Calu3 (cell line): ENCODE data around the gene COX18. TPM values are rescaled to one million over a fixed set of nuclear protein-coding genes. Genes with fewer than 3 reads are reported as not detected.

ENCODE experiments used
- BruUV-seq: library from RNA; stranded (reverse); fragments of 400-500 nt; replicated peaks from 2 replicates; lab custom pipeline; 2021; lab: Mats Ljungman, UMichigan
- CTCF ChIA-PET: fragments of 300-600 bp; sonication (Branson Sonifier 250); formaldehyde crosslinking; loops from one replicate; lab custom pipeline; 2022; ENCODE audit warnings: antibody characterized with exemption; lab: Charles Lee
- DNase-seq: peaks from one replicate; pipeline ENCODE4 v3.0.0; 2022
- H3K27ac Mint-ChIP-seq: one replicate; pipeline ENCODE4 v1.8.0; 2022; ENCODE audit warnings: mixed read lengths; ENCODE audit not compliant: unreplicated experiment
- H3K27me3 Mint-ChIP-seq: one replicate; pipeline ENCODE4 v1.8.0; 2022; ENCODE audit warnings: mixed read lengths; ENCODE audit not compliant: unreplicated experiment
- H3K36me3 Mint-ChIP-seq: one replicate; pipeline ENCODE4 v1.8.0; 2022; ENCODE audit warnings: mild to moderate bottlenecking, moderate library complexity, mixed read lengths; ENCODE audit not compliant: insufficient read depth, unreplicated experiment
- H3K4me1 Mint-ChIP-seq: one replicate; pipeline ENCODE4 v1.8.0; 2022; ENCODE audit warnings: mild to moderate bottlenecking, low read depth, mixed read lengths; ENCODE audit not compliant: unreplicated experiment
- H3K4me3 Mint-ChIP-seq: one replicate; pipeline ENCODE4 v1.8.0; 2022; ENCODE audit warnings: mild to moderate bottlenecking, low read depth, moderate library complexity, mixed read lengths; ENCODE audit not compliant: unreplicated experiment
- H3K9me3 Mint-ChIP-seq: one replicate; pipeline ENCODE4 v1.8.0; 2022; ENCODE audit warnings: low read depth, mixed read lengths; ENCODE audit not compliant: unreplicated experiment
- intact Hi-C: fragments of 100-400 bp; cut with micrococcal nuclease; formaldehyde crosslinking; loops from one replicate; pipeline ENCODE4 v1.10.0; 2022; ENCODE audit not compliant: unreplicated experiment
- total RNA-seq: library from RNA; stranded (reverse); gene quantifications from 2 replicates; pipeline ENCODE4 v1.2.3, GENCODE V29; 2022
- TF ChIP-seq, protein P1 (sequence below): fragments of 200-600 bp; IDR thresholded peaks from one replicate; pipeline ENCODE4 v1.8.0; 2022; ENCODE audit warnings: antibody characterized with exemption; ENCODE audit not compliant: unreplicated experiment

Gene COX18
- total RNA-seq, 1 experiment from 2014 or later = 8.8 TPM

DNA sequence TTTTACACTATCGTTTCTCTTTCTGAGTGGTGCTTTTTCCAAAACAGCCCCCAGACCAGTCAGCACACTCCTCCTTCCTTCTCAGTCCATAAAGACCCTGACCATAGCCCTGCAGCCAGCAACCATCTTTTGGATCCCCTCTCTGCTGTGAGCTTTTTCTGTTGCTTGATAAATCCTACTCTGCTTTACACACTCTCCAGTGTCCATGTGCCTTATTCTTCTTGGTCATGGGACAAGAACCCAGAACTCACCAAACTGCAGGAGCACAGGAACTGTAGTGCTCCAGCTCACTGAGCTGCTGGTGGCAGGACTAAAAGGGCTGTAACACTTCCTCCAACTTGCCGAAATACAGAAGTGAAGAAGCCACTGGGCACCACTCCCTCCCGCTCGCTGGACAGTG is 32.5 kb downstream of the COX18 start:
- no peak for DNase-seq
- H3K9me3 Mint-ChIP-seq = peaks cover 7% of the 10 kb centered on the region
- no peak overlapping the region for H3K27ac Mint-ChIP-seq
- H3K4me3 Mint-ChIP-seq = no peak overlapping the region
- H3K36me3 Mint-ChIP-seq = no peaks in the 10 kb centered on the region
- intact Hi-C loops = no loop called here
- CTCF ChIA-PET = no interaction called here
- BruUV-seq = no TSS peak
- TF ChIP-seq, protein P1, sequence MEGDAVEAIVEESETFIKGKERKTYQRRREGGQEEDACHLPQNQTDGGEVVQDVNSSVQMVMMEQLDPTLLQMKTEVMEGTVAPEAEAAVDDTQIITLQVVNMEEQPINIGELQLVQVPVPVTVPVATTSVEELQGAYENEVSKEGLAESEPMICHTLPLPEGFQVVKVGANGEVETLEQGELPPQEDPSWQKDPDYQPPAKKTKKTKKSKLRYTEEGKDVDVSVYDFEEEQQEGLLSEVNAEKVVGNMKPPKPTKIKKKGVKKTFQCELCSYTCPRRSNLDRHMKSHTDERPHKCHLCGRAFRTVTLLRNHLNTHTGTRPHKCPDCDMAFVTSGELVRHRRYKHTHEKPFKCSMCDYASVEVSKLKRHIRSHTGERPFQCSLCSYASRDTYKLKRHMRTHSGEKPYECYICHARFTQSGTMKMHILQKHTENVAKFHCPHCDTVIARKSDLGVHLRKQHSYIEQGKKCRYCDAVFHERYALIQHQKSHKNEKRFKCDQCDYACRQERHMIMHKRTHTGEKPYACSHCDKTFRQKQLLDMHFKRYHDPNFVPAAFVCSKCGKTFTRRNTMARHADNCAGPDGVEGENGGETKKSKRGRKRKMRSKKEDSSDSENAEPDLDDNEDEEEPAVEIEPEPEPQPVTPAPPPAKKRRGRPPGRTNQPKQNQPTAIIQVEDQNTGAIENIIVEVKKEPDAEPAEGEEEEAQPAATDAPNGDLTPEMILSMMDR = no peak
- no peaks in the 10 kb centered on the region for H3K4me1 Mint-ChIP-seq
- peaks cover 13% of the 10 kb centered on the region for H3K27me3 Mint-ChIP-seq

DNA sequence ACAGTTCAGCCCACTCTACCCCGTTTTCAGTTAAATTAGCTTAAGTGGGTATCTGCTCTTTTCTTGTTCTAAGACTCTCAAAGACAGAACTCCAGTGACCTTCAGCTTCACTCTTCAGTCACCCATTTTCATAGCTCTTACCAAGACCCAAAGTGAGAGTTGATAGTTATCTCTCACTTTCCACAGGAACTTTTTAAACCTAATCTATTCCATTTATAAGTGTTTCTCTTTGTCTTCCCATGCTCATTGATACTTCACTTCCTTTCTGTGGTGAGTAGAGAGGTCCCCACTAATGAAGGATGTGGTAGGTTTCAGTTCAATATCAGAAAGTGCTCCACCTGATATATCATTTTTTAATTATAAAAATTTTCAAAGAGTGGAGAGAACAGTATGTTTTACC is 33.4 kb downstream of the COX18 start:
- H3K4me1 Mint-ChIP-seq = no peaks in the 10 kb centered on the region
- CTCF ChIA-PET = interaction anchor here (0.7 kb wide), 1 partner anchor 364 kb away, joined by 5 read pairs; no protein-coding TSS in a partner anchor
- no peak overlapping the region for H3K4me3 Mint-ChIP-seq
- TF ChIP-seq, protein P1 = no peak
- no peak overlapping the region for H3K27ac Mint-ChIP-seq
- no peak for DNase-seq
- peaks cover 7% of the 10 kb centered on the region for H3K9me3 Mint-ChIP-seq
- BruUV-seq = no TSS peak
- intact Hi-C loops = no loop called here
- H3K36me3 Mint-ChIP-seq = no peaks in the 10 kb centered on the region
- H3K27me3 Mint-ChIP-seq = peaks cover 13% of the 10 kb centered on the region

DNA sequence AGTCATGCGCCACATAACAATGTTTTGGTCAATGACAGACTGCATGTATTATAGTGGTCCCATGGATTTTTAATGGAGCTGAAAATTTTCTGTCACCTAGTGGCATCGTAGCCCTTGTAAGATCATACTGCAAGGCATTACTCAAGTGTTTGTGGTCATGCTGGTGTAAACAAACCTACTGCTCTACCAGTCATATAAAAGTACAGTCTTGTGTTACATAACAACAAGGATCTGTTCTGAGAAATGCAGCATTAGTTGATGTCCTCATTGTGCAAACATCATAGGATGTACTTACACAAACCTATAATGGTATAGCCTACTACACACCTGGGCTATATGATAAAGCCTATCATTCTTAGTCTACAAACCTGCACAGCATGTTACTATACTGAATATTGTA is 34.6 kb downstream of the COX18 start:
- Mint-ChIP-seq H3K4me1 (no peaks in the 10 kb centered on the region), H3K9me3 (peaks cover 7% of the 10 kb centered on the region), H3K27me3 (peaks cover 13% of the 10 kb centered on the region), H3K4me3 (no peak overlapping the region), H3K27ac (no peak overlapping the region), H3K36me3 (no peaks in the 10 kb centered on the region)
- TF ChIP-seq, protein P1 = no peak
- no peak for DNase-seq
- CTCF ChIA-PET = no interaction called here
- intact Hi-C loops = no loop called here
- no TSS peak for BruUV-seq

DNA sequence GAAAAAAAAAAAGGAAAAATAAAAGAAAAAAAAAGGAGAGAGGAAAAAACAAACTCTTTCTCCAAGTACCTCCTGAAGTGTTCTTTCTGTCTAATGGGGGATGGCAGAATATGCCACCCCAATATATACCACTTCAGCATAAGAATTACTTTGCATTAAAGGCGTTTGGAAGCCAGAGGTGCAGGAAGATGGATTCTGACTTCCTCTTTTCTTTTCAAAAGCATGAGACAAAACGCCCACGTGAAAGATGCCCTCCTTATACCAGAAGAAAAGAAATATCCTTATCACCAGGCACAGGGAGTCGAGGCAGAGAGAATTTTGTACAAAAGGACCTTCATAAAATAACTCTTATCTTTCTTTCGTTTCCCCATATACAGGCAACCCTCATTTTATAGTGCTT is 40.9 kb downstream of the COX18 start:
- Mint-ChIP-seq H3K9me3 (peaks cover 2% of the 10 kb centered on the region), H3K27me3 (peaks cover 20% of the 10 kb centered on the region), H3K4me3 (no peak overlapping the region), H3K4me1 (no peaks in the 10 kb centered on the region), H3K27ac (no peak overlapping the region), H3K36me3 (no peaks in the 10 kb centered on the region)
- DNase-seq = no peak
- intact Hi-C loops = loop anchor here (10.0 kb wide), 2 partner anchors 704 to 734 kb away; no protein-coding TSS in a partner anchor
- TF ChIP-seq, protein P1 = no peak
- no TSS peak for BruUV-seq
- CTCF ChIA-PET = no interaction called here
